GM19452 (cell line): Measurements from ENCODE around the gene HEXA.
"Not testable (repeated sequence)": the region's sequence is repeated elsewhere in the genome, so short reads cannot be mapped to it uniquely, and the experiment has no call there.

Experiments used
- ATAC-seq: cut with Tn5 transposase; IDR thresholded peaks from one replicate; pipeline ENCODE4 v1.9.1; 2021; ENCODE audit not compliant: unreplicated experiment

HEXA gene

GRCh38 chr15:72375846-72376581 is at the start of gene HEXA:
Gene HEXA, minus strand, starts transcription at chr15:72376014. Its CDS starts 42 bp downstream, at chr15:72375972.
- ATAC-seq: peak; percentile 80

GRCh38 chr15:72423256-72423655 is 47.4 kb upstream of the HEXA start:
- ATAC-seq: no peak

- ATAC-seq: no peak
These were observed 45.7 kb upstream of the HEXA start for GRCh38 chr15:72421484-72421883.

GRCh38 chr15:72420576-72420975 is 44.8 kb upstream of the HEXA start:
- ATAC-seq: no peak

GRCh38 chr15:72419768-72420167 is 44.0 kb upstream of the HEXA start:
- not testable (repeated sequence) for ATAC-seq

- no peak for ATAC-seq
These were observed 39.5 kb upstream of the HEXA start for GRCh38 chr15:72415304-72415703.

GRCh38 chr15:72413337-72413736 is 37.5 kb upstream of the HEXA start:
- not testable (repeated sequence) for ATAC-seq

- ATAC-seq: no peak
These were observed 35.7 kb upstream of the HEXA start for GRCh38 chr15:72411544-72411943.

GRCh38 chr15:72411111-72411510 is 35.3 kb upstream of the HEXA start:
- no peak for ATAC-seq

- ATAC-seq: no peak
These were observed 31.1 kb upstream of the HEXA start for GRCh38 chr15:72406936-72407335.

GRCh38 chr15:72404841-72405240 is 29.0 kb upstream of the HEXA start:
- no peak for ATAC-seq

GRCh38 chr15:72404356-72404755 is 28.5 kb upstream of the HEXA start:
- no peak for ATAC-seq

GRCh38 chr15:72402726-72403125 is 26.9 kb upstream of the HEXA start:
- ATAC-seq: no peak

- no peak for ATAC-seq
These were observed 22.8 kb upstream of the HEXA start for GRCh38 chr15:72398648-72399047.

- no peak for ATAC-seq
These were observed 22.2 kb upstream of the HEXA start, which contains the start of gene TMEM202 for GRCh38 chr15:72397796-72398588. Gene TMEM202, plus strand, starts transcription at chr15:72398305. Its CDS starts 22 bp downstream, at chr15:72398327.

- not testable (repeated sequence) for ATAC-seq
These were observed 20.5 kb upstream of the HEXA start for GRCh38 chr15:72396331-72396730.

- no peak for ATAC-seq
These were observed 13.4 kb upstream of the HEXA start for GRCh38 chr15:72389231-72389630.

- ATAC-seq: no peak
These were observed 11.9 kb upstream of the HEXA start for GRCh38 chr15:72387741-72388140.

- ATAC-seq: no peak
These were observed 6.3 kb upstream of the HEXA start for GRCh38 chr15:72382146-72382545.

- ATAC-seq: no peak
These were observed 4.9 kb upstream of the HEXA start for GRCh38 chr15:72380743-72381142.

- ATAC-seq: no peak
These were observed 4.1 kb upstream of the HEXA start for GRCh38 chr15:72379856-72380430.

- not testable (repeated sequence) for ATAC-seq
These were observed 3.3 kb upstream of the HEXA start for GRCh38 chr15:72379106-72379505.
